Occipital lobe (tissue), 2 donors: ENCODE results near the gene STIM2. TPM values are rescaled to one million over a fixed set of nuclear protein-coding genes. Genes with fewer than 3 reads are reported as not detected.

Experiments used
- DNase-seq: peaks from one replicate; lab custom pipeline; 2025; lab: John Stamatoyannopoulos, UW
- total RNA-seq: library from RNA; depleted of rRNA; stranded (reverse); fragments of >200 nt; gene quantifications from one replicate; pipeline ENCODE4 v1.2.3, GENCODE V29; 2014

The STIM2 gene
- total RNA-seq, 1 donor from 2014 or later: 25.9 TPM

- no peak for DNase-seq
Observed at GRCh38 chr4:26900765-26901164, 40.1 kb downstream of the STIM2 start.

GRCh38 chr4:26905172-26905571 lies 44.5 kb downstream of the STIM2 start:
- no peak for DNase-seq

- DNase-seq: no peak
Observed at GRCh38 chr4:26907731-26908599, 47.3 kb downstream of the STIM2 start.

- DNase-seq: no peak
Observed at GRCh38 chr4:26909369-26909768, 48.7 kb downstream of the STIM2 start.

GRCh38 chr4:26911254-26911653 lies 50.6 kb downstream of the STIM2 start:
- no peak for DNase-seq

- no peak for DNase-seq
Observed at GRCh38 chr4:26912069-26912468, 51.4 kb downstream of the STIM2 start.

GRCh38 chr4:26912810-26913209 lies 52.2 kb downstream of the STIM2 start:
- no peak for DNase-seq

GRCh38 chr4:26916195-26916594 lies 55.6 kb downstream of the STIM2 start:
- DNase-seq: no peak

GRCh38 chr4:26930964-26931363 lies 70.3 kb downstream of the STIM2 start:
- DNase-seq: no peak

GRCh38 chr4:26931451-26931850 lies 70.8 kb downstream of the STIM2 start:
- DNase-seq: no peak

GRCh38 chr4:26931966-26932365 lies 71.3 kb downstream of the STIM2 start:
- DNase-seq: no peak

- DNase-seq: no peak
Observed at GRCh38 chr4:26935397-26935796, 74.8 kb downstream of the STIM2 start.

- no peak for DNase-seq
Observed at GRCh38 chr4:26936284-26937065, 75.8 kb downstream of the STIM2 start.

GRCh38 chr4:26937139-26937538 lies 76.5 kb downstream of the STIM2 start:
- no peak for DNase-seq

GRCh38 chr4:26937567-26937966 lies 76.9 kb downstream of the STIM2 start:
- DNase-seq: no peak

GRCh38 chr4:26938516-26938915 lies 77.9 kb downstream of the STIM2 start:
- no peak for DNase-seq

GRCh38 chr4:26941951-26942350 lies 81.3 kb downstream of the STIM2 start:
- DNase-seq: no peak

GRCh38 chr4:26942871-26943270 lies 82.2 kb downstream of the STIM2 start:
- no peak for DNase-seq

- DNase-seq: no peak
Observed at GRCh38 chr4:26943391-26943790, 82.8 kb downstream of the STIM2 start.

- no peak for DNase-seq
Observed at GRCh38 chr4:26945794-26946193, 85.2 kb downstream of the STIM2 start.

GRCh38 chr4:26947318-26947717 lies 86.7 kb downstream of the STIM2 start:
- DNase-seq: no peak

GRCh38 chr4:26950446-26950845 lies 89.8 kb downstream of the STIM2 start:
- DNase-seq: no peak

- DNase-seq: no peak
Observed at GRCh38 chr4:26952891-26953290, 92.2 kb downstream of the STIM2 start.
